ENCODE measurements around the gene PSMD1.

DNA sequence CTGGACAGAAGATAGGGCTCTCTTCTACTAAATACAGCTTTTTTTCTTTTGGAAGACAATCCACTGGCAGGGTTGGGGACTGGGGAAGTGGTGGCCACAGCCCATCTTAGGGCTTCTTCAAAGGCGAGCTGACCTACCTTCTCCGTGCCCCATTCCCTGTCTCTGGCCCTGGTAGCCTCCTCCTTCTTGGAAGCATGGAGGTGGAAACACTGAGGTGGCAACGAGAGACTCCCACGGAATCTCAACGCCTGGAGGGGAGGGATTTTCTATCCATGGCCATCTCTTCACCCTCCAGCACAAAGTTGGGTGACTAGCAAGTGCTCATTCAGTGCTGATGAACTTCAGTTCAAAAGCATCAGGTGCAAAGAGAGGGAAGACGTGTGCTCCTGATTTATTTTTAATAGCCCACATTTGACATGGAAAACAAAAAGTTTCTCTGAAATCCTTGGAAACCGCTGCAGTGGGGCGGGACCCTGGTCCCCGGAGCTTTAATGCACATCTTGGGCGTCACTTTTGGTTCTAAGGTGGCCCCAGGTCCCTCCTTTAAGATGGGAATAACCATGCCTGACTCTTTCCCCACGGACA is 141.1 kb downstream of the PSMD1 start:
- TF ChIP-seq, protein P1, sequence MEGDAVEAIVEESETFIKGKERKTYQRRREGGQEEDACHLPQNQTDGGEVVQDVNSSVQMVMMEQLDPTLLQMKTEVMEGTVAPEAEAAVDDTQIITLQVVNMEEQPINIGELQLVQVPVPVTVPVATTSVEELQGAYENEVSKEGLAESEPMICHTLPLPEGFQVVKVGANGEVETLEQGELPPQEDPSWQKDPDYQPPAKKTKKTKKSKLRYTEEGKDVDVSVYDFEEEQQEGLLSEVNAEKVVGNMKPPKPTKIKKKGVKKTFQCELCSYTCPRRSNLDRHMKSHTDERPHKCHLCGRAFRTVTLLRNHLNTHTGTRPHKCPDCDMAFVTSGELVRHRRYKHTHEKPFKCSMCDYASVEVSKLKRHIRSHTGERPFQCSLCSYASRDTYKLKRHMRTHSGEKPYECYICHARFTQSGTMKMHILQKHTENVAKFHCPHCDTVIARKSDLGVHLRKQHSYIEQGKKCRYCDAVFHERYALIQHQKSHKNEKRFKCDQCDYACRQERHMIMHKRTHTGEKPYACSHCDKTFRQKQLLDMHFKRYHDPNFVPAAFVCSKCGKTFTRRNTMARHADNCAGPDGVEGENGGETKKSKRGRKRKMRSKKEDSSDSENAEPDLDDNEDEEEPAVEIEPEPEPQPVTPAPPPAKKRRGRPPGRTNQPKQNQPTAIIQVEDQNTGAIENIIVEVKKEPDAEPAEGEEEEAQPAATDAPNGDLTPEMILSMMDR (IDR thresholded peaks at IDR 0.05): no peak
- TF ChIP-seq POLR2A (IDR thresholded peaks at IDR 0.05): no peak

All from prostate gland (tissue), 2 donors.